ENCODE results near the gene ANGPTL4. TPM values are rescaled to one million over a fixed set of nuclear protein-coding genes. Genes with fewer than 3 reads are reported as not detected.

Gene ANGPTL4
- total RNA-seq, 4 donors from 2014 or later: 19.7 to 91.8 (median 41.9) TPM

GRCh38 chr19:8396563-8397203, 32.7 kb downstream of the ANGPTL4 start:
- Histone ChIP-seq H3K36me3 (peaks cover 0 to 12% of the 10 kb centered on the region in 2 donors), H3K4me3 (no peak overlapping the region), H3K9me3 (no peaks in the 10 kb centered on the region), H3K27me3 (no peaks in the 10 kb centered on the region), H3K4me1 (peaks cover 54 to 56% of the 10 kb centered on the region in 2 donors), H3K27ac (peak overlapping the region in 2 of 4 donors; percentile 8 to 100)
- TF ChIP-seq, protein P1, sequence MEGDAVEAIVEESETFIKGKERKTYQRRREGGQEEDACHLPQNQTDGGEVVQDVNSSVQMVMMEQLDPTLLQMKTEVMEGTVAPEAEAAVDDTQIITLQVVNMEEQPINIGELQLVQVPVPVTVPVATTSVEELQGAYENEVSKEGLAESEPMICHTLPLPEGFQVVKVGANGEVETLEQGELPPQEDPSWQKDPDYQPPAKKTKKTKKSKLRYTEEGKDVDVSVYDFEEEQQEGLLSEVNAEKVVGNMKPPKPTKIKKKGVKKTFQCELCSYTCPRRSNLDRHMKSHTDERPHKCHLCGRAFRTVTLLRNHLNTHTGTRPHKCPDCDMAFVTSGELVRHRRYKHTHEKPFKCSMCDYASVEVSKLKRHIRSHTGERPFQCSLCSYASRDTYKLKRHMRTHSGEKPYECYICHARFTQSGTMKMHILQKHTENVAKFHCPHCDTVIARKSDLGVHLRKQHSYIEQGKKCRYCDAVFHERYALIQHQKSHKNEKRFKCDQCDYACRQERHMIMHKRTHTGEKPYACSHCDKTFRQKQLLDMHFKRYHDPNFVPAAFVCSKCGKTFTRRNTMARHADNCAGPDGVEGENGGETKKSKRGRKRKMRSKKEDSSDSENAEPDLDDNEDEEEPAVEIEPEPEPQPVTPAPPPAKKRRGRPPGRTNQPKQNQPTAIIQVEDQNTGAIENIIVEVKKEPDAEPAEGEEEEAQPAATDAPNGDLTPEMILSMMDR (IDR thresholded peaks at IDR 0.05 in 4 of 5, conservative IDR thresholded peaks at IDR 0.05 in 1 of 5): peak; percentile 35 to 74 (median 65)
- TF ChIP-seq POLR2A (IDR thresholded peaks at IDR 0.05): no peak
- intact Hi-C loops (cut with DNase I; ENCODE audit: low total_unique reads): loop anchor here (1.0 kb wide), 1 partner anchor 42 kb away; no protein-coding TSS in a partner anchor
- ATAC-seq (peak in 1 of 2 donors; percentile 18), DNase-seq (peak; percentile 41 to 54)
- in situ Hi-C loops (cut with MboI; ENCODE audit: low sequenced_read_pairs in 4 of 4): loop anchor here in 2 of 4 donors (5.0 kb wide), 2 partner anchors 39 to 44 kb away; no protein-coding TSS in a partner anchor

GRCh38 chr19:8397271-8397670, 33.3 kb downstream of the ANGPTL4 start:
- Histone ChIP-seq H3K27me3 (no peaks in the 10 kb centered on the region), H3K4me1 (peaks cover 48 to 50% of the 10 kb centered on the region in 2 donors), H3K36me3 (peaks cover 2 to 17% of the 10 kb centered on the region in 2 donors), H3K4me3 (no peak overlapping the region), H3K27ac (peak overlapping the region in 1 of 4 donors; percentile 8), H3K9me3 (no peaks in the 10 kb centered on the region)
- no peak for DNase-seq
- intact Hi-C loops (cut with DNase I; ENCODE audit: low total_unique reads) (no loop called here), in situ Hi-C loops (cut with MboI; ENCODE audit: low sequenced_read_pairs in 4 of 4) (loop anchor here in 2 of 4 donors (5.0 kb wide), 2 partner anchors 40 to 45 kb away; no protein-coding TSS in a partner anchor)
- TF ChIP-seq, protein P1 (IDR thresholded peaks at IDR 0.05 in 4 of 5, conservative IDR thresholded peaks at IDR 0.05 in 1 of 5): no peak
- TF ChIP-seq POLR2A (IDR thresholded peaks at IDR 0.05): no peak
- ATAC-seq: no peak

GRCh38 chr19:8397746-8398310, 33.9 kb downstream of the ANGPTL4 start:
- intact Hi-C loops (cut with DNase I; ENCODE audit: low total_unique reads): no loop called here
- peaks cover 2 to 22% of the 10 kb centered on the region in 2 donors for H3K36me3 ChIP-seq
- H3K4me1 ChIP-seq: peaks cover 43 to 45% of the 10 kb centered on the region in 2 donors
- no peak for TF ChIP-seq POLR2A (IDR thresholded peaks at IDR 0.05)
- TF ChIP-seq, protein P1 (IDR thresholded peaks at IDR 0.05 in 4 of 5, conservative IDR thresholded peaks at IDR 0.05 in 1 of 5): no peak
- H3K27me3 ChIP-seq: no peaks in the 10 kb centered on the region
- ATAC-seq (no peak), DNase-seq (no peak)
- H3K27ac ChIP-seq: no peak overlapping the region
- no peak overlapping the region for H3K4me3 ChIP-seq
- H3K9me3 ChIP-seq: no peaks in the 10 kb centered on the region
- in situ Hi-C loops (cut with MboI; ENCODE audit: low sequenced_read_pairs in 4 of 4): loop anchor here in 2 of 4 donors (5.0 kb wide), 2 partner anchors 41 to 46 kb away; no protein-coding TSS in a partner anchor

DNA sequence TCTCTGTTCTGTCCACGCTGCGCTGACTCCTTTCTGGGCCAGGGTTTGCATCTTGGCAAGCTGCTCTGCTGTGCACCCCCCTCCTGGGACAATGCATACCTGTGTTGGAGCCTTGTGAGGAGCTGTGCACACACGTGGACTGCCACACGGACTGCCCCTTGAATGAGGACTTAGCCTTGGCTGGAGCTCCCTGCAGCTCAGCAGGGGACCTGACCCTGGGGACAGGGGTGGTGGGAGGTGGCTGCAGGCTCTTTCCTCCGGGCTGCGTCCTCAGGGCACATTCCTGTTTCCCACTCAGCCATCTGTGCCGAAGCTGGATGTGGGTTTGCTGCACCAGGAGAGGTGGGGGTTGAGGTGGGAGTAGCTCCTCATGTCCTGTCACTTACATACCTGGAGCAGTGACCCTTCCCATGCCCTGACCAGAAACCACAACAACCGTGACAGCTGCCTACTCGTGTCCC, 34.4 kb downstream of the ANGPTL4 start:
- no peaks in the 10 kb centered on the region for H3K9me3 ChIP-seq
- no peaks in the 10 kb centered on the region for H3K27me3 ChIP-seq
- H3K4me3 ChIP-seq: no peak overlapping the region
- in situ Hi-C loops (cut with MboI; ENCODE audit: low sequenced_read_pairs in 4 of 4) (loop anchor here in 2 of 4 donors (5.0 kb wide), 2 partner anchors 41 to 46 kb away; no protein-coding TSS in a partner anchor), intact Hi-C loops (cut with DNase I; ENCODE audit: low total_unique reads) (no loop called here)
- DNase-seq (no peak), ATAC-seq (no peak)
- peaks cover 2 to 27% of the 10 kb centered on the region in 2 donors for H3K36me3 ChIP-seq
- no peak for TF ChIP-seq POLR2A (IDR thresholded peaks at IDR 0.05)
- TF ChIP-seq, protein P1 (IDR thresholded peaks at IDR 0.05 in 4 of 5, conservative IDR thresholded peaks at IDR 0.05 in 1 of 5): no peak
- H3K27ac ChIP-seq: no peak overlapping the region
- peaks cover 38 to 39% of the 10 kb centered on the region in 2 donors for H3K4me1 ChIP-seq
